SK-N-SH treated with all-trans-retinoic acid at 6 μM for 48 hours (cell line): ENCODE measurements around the gene DNAJB2.

Source experiments
- ATAC-seq: fragments of 200-7000 bp; cut with Tn5 transposase; 3 replicates; pipeline ENCODE4 v1.9.1; 2020; ENCODE audit warnings: mild to moderate bottlenecking, moderate library complexity
- ARNTL ChIP-seq: fragments of 450-650 bp; formaldehyde crosslinking; IDR thresholded peaks from 2 replicates; pipeline ENCODE4 v1.5.0; 2020; ENCODE audit warnings: low read depth, mild to moderate bottlenecking, moderate library complexity, borderline replicate concordance
- BACH2 ChIP-seq: fragments of 250-450 bp; sonication (Bioruptor Pico); IDR thresholded peaks from 2 replicates; pipeline ENCODE4 v1.9.0; 2021; ENCODE audit warnings: mild to moderate bottlenecking, borderline replicate concordance
- CREB5 ChIP-seq: fragments of 250-450 bp; sonication (Bioruptor Pico); IDR thresholded peaks from 2 replicates; pipeline ENCODE4 v1.5.1; 2020; ENCODE audit warnings: low read depth, mild to moderate bottlenecking, moderate library complexity
- CSDC2 ChIP-seq: fragments of 250-450 bp; sonication (Bioruptor Pico); IDR thresholded peaks from 2 replicates; pipeline ENCODE4 v1.5.0; 2020; ENCODE audit warnings: mild to moderate bottlenecking, moderate library complexity
- CSRNP3 ChIP-seq: fragments of 250-450 bp; sonication (Bioruptor Pico); IDR thresholded peaks from 2 replicates; pipeline ENCODE4 v1.5.1; 2021; ENCODE audit warnings: mild to moderate bottlenecking, moderate library complexity
- ESRRG ChIP-seq: fragments of 250-450 bp; sonication (Bioruptor Pico); IDR thresholded peaks from 2 replicates; pipeline ENCODE4 v1.6.1; 2021; ENCODE audit warnings: mild to moderate bottlenecking
- GLIS3 ChIP-seq: fragments of 250-450 bp; sonication (Bioruptor Pico); IDR thresholded peaks from 2 replicates; pipeline ENCODE4 v1.5.0; 2020; ENCODE audit warnings: mild to moderate bottlenecking, moderate library complexity
- ISL1 ChIP-seq: fragments of 250-450 bp; sonication (Bioruptor Pico); IDR thresholded peaks from 2 replicates; pipeline ENCODE4 v2.1.2; 2022; ENCODE audit warnings: mild to moderate bottlenecking, moderate library complexity
- OSR1 ChIP-seq: fragments of 250-450 bp; sonication (Bioruptor Pico); IDR thresholded peaks from 2 replicates; pipeline ENCODE4 v1.8.0; 2022; ENCODE audit warnings: moderate library complexity, mild to moderate bottlenecking, inconsistent platforms
- PATZ1 ChIP-seq: fragments of 250-450 bp; sonication (Bioruptor Pico); IDR thresholded peaks from 2 replicates; pipeline ENCODE4 v1.8.0; 2020; ENCODE audit warnings: mild to moderate bottlenecking, moderate library complexity, borderline replicate concordance
- PPARA ChIP-seq: fragments of 250-450 bp; sonication (Bioruptor Pico); IDR thresholded peaks from 2 replicates; pipeline ENCODE4 v1.5.0; 2020; ENCODE audit warnings: mild to moderate bottlenecking, borderline replicate concordance
- SNAI2 ChIP-seq: fragments of 250-450 bp; sonication (Bioruptor Pico); IDR thresholded peaks from 2 replicates; pipeline ENCODE4 v1.5.0; 2020; ENCODE audit warnings: mild to moderate bottlenecking, moderate library complexity
- TCF4 ChIP-seq: fragments of 250-450 bp; sonication (Bioruptor Pico); IDR thresholded peaks from 2 replicates; pipeline ENCODE4 v1.8.0; 2021; ENCODE audit warnings: mild to moderate bottlenecking, moderate library complexity, borderline replicate concordance
- TOX ChIP-seq: fragments of 250-450 bp; sonication (Bioruptor Pico); IDR thresholded peaks from 2 replicates; pipeline ENCODE4 v1.8.0; 2021; ENCODE audit warnings: mild to moderate bottlenecking, moderate library complexity, borderline replicate concordance
- TSHZ2 ChIP-seq: fragments of 250-450 bp; sonication (Bioruptor Pico); IDR thresholded peaks from 2 replicates; pipeline ENCODE4 v1.5.0; 2020; ENCODE audit warnings: mild to moderate bottlenecking, moderate library complexity
- ZC3H10 ChIP-seq: fragments of 250-450 bp; sonication (Bioruptor Pico); IDR thresholded peaks from 2 replicates; pipeline ENCODE4 v1.5.1; 2021; ENCODE audit warnings: mild to moderate bottlenecking, moderate library complexity
- ZFP3 ChIP-seq: fragments of 250-450 bp; sonication (Bioruptor Pico); IDR thresholded peaks from 2 replicates; pipeline ENCODE4 v1.5.0; 2020; ENCODE audit warnings: mild to moderate bottlenecking, moderate library complexity
- ZFP30 ChIP-seq: fragments of 450-650 bp; formaldehyde crosslinking; IDR thresholded peaks from 2 replicates; pipeline ENCODE4 v1.5.0; 2022; ENCODE audit warnings: mild to moderate bottlenecking, moderate library complexity
- ZNF565 ChIP-seq: fragments of 450-650 bp; formaldehyde crosslinking; conservative IDR thresholded peaks from 2 replicates; pipeline ENCODE4 v1.5.0; 2020; ENCODE audit warnings: low read depth, mild to moderate bottlenecking, moderate library complexity
- ZNF70 ChIP-seq: fragments of 450-650 bp; formaldehyde crosslinking; IDR thresholded peaks from 2 replicates; pipeline ENCODE4 v1.5.0; 2020; ENCODE audit warnings: mild to moderate bottlenecking, moderate library complexity

The DNAJB2 gene

GRCh38 chr2:219272356-219272755 lies 6.8 kb upstream of the DNAJB2 start:
- ATAC-seq: no peak
- TF ChIP-seq ZFP3 (CRISPR knock-in tag) (no peak), PATZ1 (no peak), ZNF565 (CRISPR knock-in tag) (no peak), ZC3H10 (CRISPR knock-in tag) (no peak), PPARA (CRISPR knock-in tag) (no peak)
- TF ChIP-seq, all 23 proteins: peak for 0

GRCh38 chr2:219272995-219273394 lies 6.2 kb upstream of the DNAJB2 start:
- TF ChIP-seq ARNTL (CRISPR knock-in tag): no peak
- no peak for TF ChIP-seq CREB5 (CRISPR knock-in tag)
- TF ChIP-seq TOX (CRISPR knock-in tag): no peak
- no peak for TF ChIP-seq TSHZ2
- TF ChIP-seq CSDC2: no peak
- TF ChIP-seq ISL1: no peak
- TF ChIP-seq, all 23 proteins: peak for 0
- no peak for ATAC-seq

GRCh38 chr2:219273937-219274336 lies 5.2 kb upstream of the DNAJB2 start:
- TF ChIP-seq ZFP30 (no peak), ZNF565 (CRISPR knock-in tag) (no peak), ZNF70 (CRISPR knock-in tag) (no peak), OSR1 (no peak), ZC3H10 (CRISPR knock-in tag) (no peak)
- TF ChIP-seq, all 23 proteins: peak for 0
- no peak for ATAC-seq

- ATAC-seq: peak; percentile 25
- TF ChIP-seq ZC3H10 (CRISPR knock-in tag) (no peak), BACH2 (CRISPR knock-in tag) (no peak), SNAI2 (no peak), TOX (CRISPR knock-in tag) (no peak), ESRRG (no peak), TSHZ2 (no peak), PATZ1 (no peak), ISL1 (no peak), TCF4 (no peak), GLIS3 (CRISPR knock-in tag) (no peak), CSRNP3 (CRISPR knock-in tag) (no peak), CSDC2 (no peak)
Measured at GRCh38 chr2:219274361-219274921, 4.7 kb upstream of the DNAJB2 start.
